CD4-positive, alpha-beta T cell treated with Interferon alpha-2 for 1 hour (primary cell): ENCODE measurements around the gene ECE1.

Experiments used
- DNase-seq, 2 donors: peaks; one replicate each; pipeline ENCODE4 v3.0.0-alpha.2; 2020 to 2022

ECE1 gene

DNA sequence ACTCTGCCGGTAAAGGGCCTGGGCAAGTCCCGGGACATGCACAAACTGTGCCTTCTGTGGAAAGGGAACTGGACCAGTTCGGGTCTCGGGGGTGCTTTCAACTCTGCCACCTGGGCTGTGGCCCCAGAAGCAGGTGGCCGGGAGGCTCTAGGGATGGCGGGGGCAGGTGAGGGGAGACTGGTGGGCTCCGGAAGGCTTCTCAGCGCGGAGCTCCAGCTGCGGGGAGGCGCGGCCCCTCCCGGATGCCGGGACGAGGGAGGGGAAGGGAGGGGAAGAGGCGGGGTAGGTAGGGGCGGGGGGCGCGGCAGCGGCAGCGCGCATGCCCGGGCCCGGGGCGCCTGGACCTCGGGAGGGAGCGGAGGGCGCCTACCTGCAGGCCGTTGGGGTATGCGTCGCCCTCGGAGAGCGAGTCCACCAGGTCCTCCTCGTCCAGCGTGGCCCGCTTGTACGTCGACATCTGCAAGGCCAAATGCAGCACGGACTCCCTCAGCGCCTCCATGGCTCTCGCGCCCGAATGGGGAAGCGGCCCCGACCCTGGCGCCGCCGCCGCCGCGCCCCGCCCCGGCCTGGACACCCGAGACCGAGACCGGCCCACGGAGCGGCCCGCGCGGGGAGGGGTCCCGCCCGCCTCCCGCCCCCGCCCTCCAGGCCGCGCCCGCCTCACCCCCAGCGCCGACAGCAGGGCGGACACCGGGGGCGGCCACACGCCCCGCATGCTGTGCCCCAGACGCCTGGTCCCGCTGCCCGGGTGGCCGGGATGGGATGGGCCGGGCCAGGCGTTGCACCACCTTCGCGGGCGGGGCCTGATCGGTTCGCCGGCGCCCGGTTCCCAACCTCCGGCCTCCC is at the start of gene ECE1:
ECE1 (minus strand) TSS at position 764 of the 846 bp plus-strand sequence; CDS start at position 715, 49 bp downstream.
- peak; percentile 38 to 66 for DNase-seq

DNA sequence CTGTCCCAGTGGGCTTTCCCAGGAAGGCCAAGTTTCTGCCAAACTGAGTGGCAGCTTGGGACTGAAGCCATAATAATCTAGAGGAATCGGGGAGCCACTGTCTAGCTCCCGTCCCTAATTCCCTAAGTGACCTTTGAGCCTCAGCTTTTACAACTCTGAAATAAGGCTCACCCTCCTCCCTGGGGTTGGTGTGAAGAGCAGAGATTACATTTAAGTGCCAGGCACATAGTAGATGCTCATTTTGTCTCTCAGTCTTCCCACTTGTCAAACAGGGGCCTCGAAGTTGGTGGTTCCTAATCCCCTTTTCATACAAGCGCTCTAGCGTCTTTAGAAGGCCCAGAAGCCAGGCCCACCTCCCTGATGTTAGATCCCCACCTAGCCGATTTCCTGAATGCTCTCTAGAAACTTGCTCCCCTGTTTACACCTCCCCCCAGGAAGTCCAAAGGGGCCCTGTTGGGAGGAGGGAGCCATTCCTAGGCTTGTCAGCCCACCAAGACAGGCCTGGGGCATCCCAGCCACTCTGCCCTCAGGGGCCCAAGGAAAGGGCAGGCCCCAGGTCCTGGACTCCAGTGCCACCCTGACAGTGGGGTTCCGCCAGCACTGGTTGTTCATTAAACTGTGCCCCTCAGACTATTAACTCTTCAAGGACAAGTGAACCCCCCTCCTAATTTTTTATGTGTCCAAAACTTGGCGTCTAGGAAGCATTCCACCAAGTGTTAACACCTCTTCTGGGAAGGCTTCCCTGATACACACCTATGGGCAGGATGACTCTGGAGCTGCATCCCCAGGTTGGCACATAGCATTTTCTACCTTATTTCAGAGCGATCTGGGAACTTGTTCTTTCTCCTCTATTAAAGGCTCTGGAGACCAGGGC is 49.3 kb upstream of the ECE1 start:
- no peak for DNase-seq

DNA sequence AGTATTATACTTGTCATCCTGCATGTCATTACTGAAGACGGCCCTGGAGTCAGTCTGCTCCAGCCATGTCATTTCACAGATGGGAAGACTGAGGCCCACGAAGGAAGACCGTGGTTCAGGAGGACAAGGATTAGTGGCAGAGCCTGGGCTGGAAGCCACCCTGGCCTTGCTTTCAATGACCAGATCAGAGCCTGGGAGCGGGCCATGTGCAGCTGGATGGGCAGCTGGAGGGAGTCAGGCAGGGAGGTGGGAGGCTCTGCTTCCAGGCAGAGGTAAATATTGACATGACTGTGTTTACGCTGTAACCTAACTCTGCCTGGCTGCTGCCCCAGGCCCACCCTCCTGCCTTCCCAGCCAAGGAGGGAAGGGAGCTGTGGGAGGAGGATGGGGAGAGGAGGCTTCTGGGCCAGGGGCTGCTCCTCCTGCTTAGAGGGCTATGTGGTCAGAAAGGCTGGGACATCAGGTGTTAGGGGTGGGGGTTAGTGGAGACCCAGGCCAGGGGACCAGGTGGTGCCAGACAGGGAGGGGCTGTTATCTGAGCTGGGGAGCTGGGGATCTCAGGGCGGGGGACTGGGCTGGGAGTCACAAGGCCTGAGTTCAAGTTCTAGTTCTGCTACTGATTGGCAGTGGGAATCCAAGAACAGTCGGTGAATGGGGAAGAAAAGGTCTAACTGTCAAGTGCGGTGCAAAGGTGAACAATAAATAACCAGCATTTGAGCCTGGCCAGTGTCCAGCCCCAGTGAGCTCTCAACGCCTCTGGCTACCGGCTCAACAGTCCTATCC is 48.5 kb upstream of the ECE1 start:
- no peak for DNase-seq

DNA sequence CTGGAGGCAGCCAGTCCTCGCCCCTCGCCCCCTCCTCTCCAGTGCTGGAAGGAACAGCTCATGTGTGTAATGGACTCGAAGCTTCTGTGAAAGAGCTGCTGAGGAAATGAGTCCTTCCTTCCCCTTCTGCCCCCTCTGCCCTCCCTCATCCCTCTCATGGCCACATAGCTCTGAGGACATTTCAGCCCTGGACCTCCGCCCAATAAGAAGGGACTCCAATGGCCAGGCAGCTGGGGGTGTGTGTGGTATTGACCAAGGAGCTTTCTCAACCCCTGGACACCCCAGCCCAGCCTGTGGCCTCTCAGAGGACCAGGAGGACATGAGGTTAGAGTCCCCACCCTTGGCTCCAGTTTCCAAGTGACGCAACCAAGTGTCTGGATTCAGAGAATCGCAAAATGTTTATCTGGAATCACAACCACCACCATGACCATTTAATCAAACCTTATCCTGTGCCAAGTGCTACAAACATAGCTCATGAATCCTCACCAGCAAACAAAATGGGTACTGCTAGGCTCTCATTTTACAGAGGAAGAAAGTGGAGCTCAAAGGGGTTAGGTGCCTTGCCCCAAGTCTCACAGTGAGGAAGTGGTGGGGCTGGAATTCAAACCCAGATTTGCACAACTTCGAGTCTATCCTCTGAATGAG is 47.8 kb upstream of the ECE1 start:
- DNase-seq: peak in 1 of 2 donors; percentile 66

DNA sequence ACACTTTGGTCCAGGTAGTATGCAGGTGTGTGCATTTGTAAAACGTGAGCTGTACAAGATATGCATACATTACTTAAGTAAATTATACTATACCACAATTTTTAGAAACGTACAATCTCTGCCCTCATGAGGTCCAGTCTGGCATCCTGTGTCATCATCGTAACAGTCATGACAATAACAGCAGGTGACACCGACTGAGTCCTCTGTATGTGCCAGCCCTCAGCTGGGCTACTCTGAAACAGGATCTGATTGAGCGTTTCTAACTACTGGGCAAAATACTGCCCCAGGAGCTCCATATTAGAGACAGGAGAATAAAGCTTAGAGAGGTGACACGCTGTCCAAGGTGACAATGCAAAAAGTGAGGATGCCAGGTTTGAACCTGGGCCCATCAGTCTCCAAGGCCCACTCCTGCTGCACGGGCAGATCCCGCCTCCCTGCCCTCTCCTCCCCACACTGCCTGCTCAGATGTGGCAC is 47.2 kb upstream of the ECE1 start:
- no peak for DNase-seq

DNA sequence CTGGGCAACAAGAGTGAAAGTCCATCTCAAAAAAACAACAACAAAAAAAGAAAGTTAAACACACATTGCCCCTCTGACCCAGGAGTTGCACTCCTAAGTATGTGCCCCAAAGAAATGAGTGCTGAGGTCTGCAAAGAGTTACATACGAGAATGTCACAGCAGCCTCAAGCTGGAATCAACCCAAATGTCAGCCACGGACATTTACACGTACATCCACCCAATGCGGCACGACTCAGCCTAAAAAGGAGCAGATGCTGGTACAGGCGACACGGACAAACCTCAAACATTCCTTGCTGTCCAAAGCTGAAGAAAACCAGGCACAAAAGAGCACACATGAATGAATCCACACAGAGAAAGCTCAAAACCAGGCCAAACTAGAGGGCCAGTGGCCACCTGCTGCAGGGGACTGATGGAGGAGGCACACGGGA is 46.8 kb upstream of the ECE1 start:
- no peak for DNase-seq

DNA sequence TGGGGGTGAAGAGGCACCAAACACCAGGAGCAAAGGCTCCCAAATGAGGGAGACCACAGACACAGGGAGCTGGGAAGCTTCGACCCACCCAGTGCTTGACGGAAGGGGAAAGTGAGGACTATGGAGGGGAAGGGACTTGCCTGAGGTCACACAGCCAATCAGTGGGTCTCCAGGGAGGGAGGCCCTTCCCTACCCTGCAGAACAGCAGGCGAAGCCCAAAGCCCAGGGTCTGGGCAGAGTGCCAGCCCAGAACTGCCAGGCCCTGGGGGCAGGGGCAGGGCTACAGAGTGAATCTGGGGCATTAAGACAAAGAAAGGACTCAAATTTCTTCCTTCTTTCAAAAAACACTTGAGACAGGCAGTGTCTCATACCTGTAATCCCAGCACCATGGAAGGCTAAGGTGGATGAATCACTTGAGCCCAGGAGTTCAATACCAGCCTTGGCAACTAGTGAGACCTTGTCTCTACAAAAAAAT is 45.5 kb upstream of the ECE1 start:
- no peak for DNase-seq

DNA sequence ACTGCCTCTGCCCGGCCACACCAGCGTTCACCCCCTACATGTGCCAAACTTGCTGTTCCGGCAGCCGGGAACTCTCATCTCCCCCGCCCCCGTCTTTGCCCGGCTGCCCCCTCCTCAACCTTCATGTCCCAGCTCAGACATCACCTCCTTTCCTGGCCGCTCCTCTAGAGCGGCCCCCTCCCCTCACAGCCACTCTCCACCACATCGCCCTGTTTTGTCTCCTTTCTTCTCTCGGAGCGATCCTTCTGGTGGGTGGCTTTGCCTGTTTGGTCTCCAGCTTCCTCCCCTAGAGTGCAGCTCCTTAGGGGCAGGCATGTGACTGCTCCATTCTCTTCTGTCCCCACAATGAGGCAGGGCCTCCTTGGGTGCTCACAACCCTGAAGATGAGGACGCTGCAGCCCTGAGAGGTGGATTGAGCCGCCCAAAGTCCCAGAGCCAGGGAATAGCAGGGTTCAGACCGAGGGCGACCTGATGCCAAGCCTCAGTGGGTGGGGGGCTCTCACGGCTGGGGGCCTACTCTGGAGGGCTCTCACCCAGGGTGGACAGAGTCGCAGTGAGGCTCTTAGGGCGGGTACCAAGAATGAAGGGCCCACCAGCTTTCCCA is 44.9 kb upstream of the ECE1 start:
- DNase-seq: no peak

DNA sequence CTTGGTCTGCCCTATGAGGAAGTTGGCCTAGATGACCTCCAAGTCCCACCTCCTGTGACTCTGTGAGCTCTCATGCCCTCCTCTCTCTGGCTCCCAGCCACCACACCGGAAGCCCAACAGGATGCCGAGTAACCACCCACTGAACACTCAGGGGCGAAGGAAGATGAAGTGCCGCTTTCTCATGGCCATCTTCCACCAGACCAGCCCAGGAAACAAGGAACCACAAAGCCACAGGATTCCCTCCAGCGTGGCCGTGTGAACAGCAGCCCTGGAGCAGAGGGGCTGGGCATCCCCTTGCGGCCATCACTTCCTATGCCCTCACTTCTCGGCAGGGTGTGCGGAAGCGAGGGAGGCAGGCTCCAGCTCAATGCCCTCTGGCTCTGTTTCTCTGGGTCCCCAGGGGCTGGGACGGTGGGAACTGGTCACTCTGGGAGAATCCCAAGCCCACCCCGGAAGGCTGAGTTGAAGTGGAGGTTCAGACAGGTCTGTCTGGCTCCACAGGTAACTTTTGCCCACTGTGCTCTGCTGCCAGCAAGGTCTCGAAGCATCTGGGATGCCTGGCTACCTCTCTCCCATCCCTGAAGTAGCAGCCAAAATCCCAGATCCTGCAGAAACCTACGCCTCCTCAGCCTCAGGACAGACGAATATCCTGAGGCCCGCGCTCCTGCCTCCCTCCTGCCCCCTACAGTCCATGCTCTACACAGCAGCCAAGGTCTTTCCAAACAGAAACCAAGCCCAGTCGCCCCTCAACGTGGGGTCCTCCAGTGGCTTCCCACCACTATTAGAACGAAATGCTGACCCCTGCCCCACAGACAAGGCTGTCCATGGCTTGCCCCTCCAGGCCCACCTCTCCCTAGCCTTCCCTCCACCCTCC is 44.2 kb upstream of the ECE1 start:
- DNase-seq: peak; percentile 92

DNA sequence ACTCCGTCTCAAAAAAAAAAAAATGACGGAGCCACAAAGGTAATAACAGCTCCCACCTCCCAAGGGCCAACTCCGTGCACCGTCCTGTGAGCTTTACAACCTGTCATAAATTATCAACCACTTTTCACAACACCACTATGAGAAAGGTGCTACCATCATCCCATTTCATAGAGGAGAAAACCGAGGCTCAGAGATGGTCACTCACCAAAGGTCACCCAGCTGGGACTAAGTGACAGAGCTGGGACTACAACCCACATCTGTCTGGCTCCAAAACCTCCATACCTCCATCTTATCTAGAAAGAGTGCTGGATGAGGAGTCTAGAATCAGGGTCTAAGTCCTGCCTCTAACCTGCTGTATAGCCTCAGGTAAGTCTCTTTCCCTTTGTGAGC is 43.6 kb upstream of the ECE1 start:
- DNase-seq: no peak

DNA sequence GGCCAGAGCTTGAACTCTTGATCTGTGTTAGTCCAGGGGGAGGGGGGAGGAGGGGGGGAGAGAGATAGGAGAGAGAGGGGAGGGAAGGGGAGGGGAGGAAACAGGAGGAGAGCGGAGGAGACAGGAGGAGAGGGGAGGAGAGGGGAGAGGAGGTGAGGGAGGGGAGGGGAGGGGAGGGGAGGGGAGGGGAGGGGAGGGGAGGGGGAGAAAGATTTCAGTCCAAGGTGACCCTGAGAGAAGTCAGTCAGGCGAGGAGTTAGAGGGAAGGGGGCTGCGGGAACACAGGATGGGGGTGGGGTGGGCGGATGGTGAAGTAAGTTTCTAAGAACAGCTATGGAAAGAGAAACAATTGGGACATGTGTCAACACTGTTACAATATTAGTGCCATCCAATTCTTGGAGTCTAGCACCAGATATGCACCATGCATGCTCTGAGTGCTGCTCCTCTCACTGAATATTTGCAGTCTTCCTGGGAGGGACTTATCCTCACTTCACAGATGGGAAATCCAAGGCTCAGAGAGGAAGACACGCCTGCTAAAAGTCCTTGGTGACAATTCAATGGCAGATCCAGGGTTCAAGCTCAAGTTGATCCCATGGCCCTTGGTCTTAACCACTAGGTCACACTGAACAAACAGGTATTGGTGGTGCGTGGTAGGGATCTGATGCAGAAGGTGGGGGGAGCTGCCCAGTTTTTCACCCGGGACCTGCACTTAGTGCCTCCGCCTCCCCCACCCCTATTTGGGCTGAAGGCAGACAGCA is 42.5 kb upstream of the ECE1 start:
- DNase-seq: no peak

DNA sequence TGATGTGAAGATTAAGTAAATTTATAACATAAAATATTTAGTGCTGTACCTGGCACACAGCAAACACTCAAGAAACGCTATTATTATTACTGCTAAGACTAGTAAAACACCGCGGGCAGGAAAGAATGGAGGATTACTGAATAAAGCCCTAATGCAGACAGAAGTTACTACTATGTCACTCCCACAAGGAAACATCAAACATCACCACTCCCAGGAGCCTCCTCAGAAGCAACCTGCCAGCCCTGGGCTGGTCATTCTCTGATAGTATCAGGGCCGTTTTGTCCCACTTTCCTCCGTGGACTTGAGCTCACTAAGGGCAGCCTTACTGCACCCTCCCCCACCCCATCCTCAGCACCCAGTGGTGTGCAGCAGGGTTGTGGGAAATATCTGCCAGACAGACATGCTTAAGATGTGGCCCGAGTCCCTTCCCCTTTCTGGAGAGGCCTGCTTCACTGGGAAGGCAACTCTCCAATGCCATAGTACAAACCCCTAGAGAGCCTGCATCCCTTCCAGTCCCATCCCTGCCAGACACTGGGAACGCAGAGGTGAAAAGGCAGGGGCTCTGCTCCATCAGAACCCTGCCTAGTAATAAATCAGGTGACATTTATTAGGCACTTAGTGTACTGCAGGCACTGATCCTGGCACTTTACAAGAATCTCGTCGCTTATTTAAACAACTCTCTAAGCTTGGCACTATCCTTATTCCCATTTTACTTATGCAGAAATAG is 41.7 kb upstream of the ECE1 start:
- DNase-seq: no peak

DNA sequence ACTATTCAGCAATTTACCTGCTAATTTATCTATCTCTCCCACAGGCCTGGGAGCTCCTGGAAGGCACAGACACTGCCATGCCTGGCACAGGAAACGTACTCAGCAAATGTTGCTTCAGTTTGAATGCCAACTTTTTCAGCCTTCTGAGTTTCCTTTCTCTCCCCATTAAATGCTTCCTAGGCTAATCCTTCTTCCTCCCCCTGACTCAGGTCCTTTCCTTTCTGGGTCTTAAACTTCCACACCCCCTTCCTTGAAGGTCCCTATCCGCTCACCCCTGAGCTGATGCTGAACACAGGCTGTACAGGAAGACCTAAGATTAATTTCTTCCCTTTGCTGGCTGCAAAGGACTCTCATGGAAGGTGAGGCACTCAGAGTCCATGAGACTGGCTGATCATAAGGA is 40.3 kb upstream of the ECE1 start:
- DNase-seq: no peak

DNA sequence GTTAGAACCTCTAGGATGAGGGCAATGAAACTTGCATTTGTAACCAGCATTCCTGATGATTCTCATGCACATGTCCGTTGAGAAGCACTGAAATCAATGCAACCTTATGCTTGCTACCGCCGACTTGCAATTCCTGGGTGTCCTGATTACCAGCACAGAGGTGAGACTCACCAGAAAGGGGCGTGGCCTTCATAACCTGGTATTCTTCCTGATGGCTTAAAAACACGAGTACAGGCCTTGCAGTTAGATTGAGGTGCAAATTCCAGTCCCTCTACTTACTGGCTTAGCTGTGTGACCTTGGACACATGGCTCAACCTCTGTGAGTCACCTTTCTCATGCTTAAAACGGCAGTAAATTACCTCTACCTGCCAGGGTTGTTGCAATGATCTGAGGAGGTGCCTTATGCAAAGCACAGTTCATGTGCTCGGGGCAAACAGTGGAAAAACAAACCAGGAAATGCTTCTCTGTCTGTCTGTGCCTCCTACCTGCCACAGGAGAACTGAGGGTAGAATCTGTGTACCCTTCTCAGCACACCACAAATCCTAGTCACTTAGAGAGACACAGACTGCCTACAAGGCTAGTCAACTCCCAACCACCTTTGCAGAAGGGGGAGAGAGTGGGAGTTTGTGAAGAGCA is 39.1 kb upstream of the ECE1 start:
- no peak for DNase-seq

DNA sequence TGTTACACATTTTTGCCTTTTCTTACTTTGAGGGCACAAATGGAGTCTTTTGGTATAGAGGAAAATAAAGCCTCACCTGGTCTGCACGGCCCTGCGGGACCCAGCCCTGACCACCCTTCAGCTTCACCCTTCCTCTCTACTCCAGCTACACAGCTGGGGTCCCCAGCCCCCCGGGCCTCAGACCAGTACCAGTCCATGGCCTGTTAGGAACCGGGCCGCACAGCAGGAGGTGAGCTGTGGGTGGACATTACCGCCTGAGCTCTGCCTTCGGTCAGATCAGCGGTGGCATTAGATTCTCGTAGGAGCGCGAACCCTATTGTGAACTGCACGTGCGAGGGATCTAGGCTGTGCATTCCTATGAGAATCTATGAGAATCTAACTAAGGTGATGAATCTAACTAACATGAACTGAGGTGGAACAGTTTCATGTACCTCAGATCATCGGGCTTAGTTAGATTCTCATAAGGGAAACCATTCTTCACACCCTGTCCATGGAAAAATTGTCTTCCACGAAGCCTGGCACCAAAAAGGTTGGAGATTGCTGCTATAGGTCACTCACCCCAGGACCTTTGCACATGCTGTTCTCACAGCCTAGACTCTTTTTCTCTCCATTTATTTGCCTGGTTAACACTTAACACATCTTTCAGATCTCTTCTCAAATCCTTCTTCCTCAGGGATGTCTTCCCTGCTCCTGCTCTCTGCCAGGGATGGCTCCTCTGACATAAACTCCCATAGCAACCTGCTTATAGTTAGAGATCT is 37.5 kb upstream of the ECE1 start:
- DNase-seq: no peak

DNA sequence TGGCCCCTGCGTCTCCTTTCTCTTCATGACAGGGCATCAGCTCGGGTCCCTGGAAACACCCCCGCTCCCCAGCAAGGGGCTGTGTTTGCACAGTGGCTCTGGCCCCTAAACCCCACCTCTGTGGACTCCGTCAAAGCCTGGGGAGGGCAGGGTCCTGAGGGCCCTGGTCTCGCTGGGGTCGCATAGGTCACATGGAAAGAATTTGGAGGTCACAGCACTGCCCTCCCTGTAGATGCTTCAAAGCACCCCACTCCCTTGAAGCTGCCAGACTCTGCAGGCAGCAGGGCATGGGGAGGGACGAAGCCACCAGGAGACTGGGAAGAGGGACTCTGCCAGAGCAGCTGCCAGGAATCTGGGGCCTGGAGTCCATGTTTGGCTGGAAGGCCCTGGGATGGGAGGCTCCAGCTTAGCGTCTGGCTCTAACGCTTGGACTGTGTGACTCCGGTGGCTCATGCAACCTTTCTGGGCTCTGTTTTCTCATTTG is 36.6 kb upstream of the ECE1 start:
- no peak for DNase-seq

DNA sequence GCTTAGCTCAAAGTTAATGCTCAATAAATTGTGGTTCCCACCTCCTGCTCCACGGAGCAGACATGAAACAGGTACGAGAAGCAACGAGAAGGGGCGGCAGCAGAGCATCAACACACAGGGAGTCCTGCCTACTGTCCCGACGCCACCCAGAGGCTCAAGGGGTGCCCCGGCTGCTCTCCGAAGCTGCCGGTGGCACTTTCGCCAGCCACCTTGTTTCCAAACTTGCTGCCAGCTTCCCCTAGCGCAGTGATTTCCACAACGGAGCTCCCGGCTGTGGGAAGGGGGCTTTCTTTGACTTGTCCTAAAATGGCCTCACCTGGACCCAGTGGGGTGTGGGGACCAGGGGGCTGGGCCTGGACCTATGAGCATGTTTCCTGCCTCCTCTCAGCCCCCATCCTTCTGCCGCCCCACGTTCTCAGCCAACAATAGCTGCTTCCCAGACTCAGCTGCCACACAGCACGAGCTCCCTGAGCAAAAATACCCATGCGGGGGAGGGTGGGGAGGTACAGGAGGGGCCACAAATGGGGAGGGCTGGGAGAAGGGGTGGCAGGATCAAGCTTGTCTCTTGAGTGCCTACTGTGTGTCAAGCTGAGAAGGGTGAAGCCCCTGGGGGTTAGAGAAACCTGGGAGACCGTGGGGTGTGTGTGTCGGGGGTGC is 35.6 kb upstream of the ECE1 start:
- no peak for DNase-seq
